OCI-LY3 (cell line): ENCODE results near the gene SHISA4.

Experiments
- H2AFZ ChIP-seq: fragments of 200-600, 300-600 bp; shearing (Covaris generic); 2 replicates; pipeline ENCODE4 v1.6.0; 2014; ENCODE audit warnings: antibody characterized with exemption, low read depth, low read length
- H3K27ac ChIP-seq: fragments of 200-600, 300-600 bp; sonication (generic); 2 replicates; pipeline ENCODE4 v1.5.1; 2014; ENCODE audit warnings: mild to moderate bottlenecking, low read length, moderate library complexity, mixed read lengths
- H3K27me3 ChIP-seq: fragments of 200-600, 300-600 bp; sonication (generic); 2 replicates; pipeline ENCODE4 v1.6.1; 2014; ENCODE audit warnings: low read depth, low read length, mixed read lengths
- H3K36me3 ChIP-seq: fragments of 200-600, 300-600 bp; sonication (generic); replicated peaks from 2 replicates; pipeline ENCODE3; 2014; ENCODE audit warnings: low read depth, low read length, mixed read lengths
- H3K4me1 ChIP-seq: fragments of 300-600, 200-600 bp; sonication (generic); 2 replicates; pipeline ENCODE4 v1.6.1; 2014; ENCODE audit warnings: low read length, mixed read lengths
- H3K4me2 ChIP-seq: fragments of 200-600, 300-600 bp; sonication (generic); 2 replicates; pipeline ENCODE4 v1.6.1; 2014; ENCODE audit warnings: low read length, mixed read lengths
- H3K4me3 ChIP-seq: fragments of 300-600, 200-600 bp; sonication (generic); 2 replicates; pipeline ENCODE4 v1.5.1; 2014; ENCODE audit warnings: antibody characterized with exemption, mild to moderate bottlenecking, low read length, moderate library complexity
- H3K79me2 ChIP-seq: fragments of 300-600, 200-600 bp; shearing (Covaris generic); 2 replicates; pipeline ENCODE4 v1.6.1; 2014; ENCODE audit warnings: mild to moderate bottlenecking, low read length, mixed read lengths
- H3K9ac ChIP-seq: fragments of 300-600, 200-600 bp; shearing (Covaris generic); 2 replicates; pipeline ENCODE4 v1.6.0; 2014; ENCODE audit warnings: mild to moderate bottlenecking, low read length, moderate library complexity
- H3K9me3 ChIP-seq: fragments of 200-600, 300-600 bp; shearing (Covaris generic); 2 replicates; pipeline ENCODE4 v1.6.1; 2014; ENCODE audit warnings: low read length, mixed read lengths; ENCODE audit not compliant: insufficient read depth
- H4K20me1 ChIP-seq: fragments of 200-600, 300-600 bp; sonication (generic); 2 replicates; pipeline ENCODE4 v1.6.1; 2016; ENCODE audit warnings: low read length, mixed read lengths; ENCODE audit not compliant: insufficient read depth
- CTCF ChIP-seq: fragments of 200-600, 300-600 bp; sonication (generic); IDR thresholded peaks from 2 replicates; pipeline ENCODE4 v1.5.1; 2014; ENCODE audit warnings: antibody characterized with exemption, low read length, low read depth
- EZH2phosphoT487 ChIP-seq: fragments of 200-600 bp; shearing (Covaris generic); IDR thresholded peaks from 2 replicates; pipeline ENCODE4 v1.6.1; 2018; ENCODE audit warnings: antibody characterized with exemption, mixed run types, low read depth

The SHISA4 gene

GRCh38 chr1:201907621-201908020, 18.9 kb downstream of the SHISA4 start:
- Histone ChIP-seq H3K4me2 (no peak overlapping the region), H3K4me1 (no peaks in the 10 kb centered on the region), H3K79me2 (no peaks in the 10 kb centered on the region), H3K27me3 (0 out of 2 replicates have a peak, but pooled peaks cover 6% of the 10 kb centered on the region), H3K9ac (no peak overlapping the region), H3K36me3 (no peaks in the 10 kb centered on the region), H4K20me1 (no peaks in the 10 kb centered on the region), H3K9me3 (no peaks in the 10 kb centered on the region), H3K4me3 (no peak overlapping the region), H3K27ac (no peak overlapping the region), H2AFZ (no peak overlapping the region)
- TF ChIP-seq EZH2phosphoT487 (no peak), CTCF (no peak)

- Histone ChIP-seq H3K4me2 (no peak overlapping the region), H3K36me3 (no peaks in the 10 kb centered on the region), H2AFZ (no peak overlapping the region), H3K9ac (no peak overlapping the region), H3K4me1 (peaks cover 5% of the 10 kb centered on the region; the same call in 1 of the 2 replicates), H4K20me1 (no peaks in the 10 kb centered on the region), H3K79me2 (no peaks in the 10 kb centered on the region), H3K9me3 (no peaks in the 10 kb centered on the region), H3K4me3 (no peak overlapping the region), H3K27me3 (peaks cover 10% of the 10 kb centered on the region; the same call in 1 of the 2 replicates), H3K27ac (no peak overlapping the region)
- TF ChIP-seq CTCF (no peak), EZH2phosphoT487 (no peak)
Measured at GRCh38 chr1:201911826-201912571, 23.3 kb downstream of the SHISA4 start.

GRCh38 chr1:201912832-201913231, 24.1 kb downstream of the SHISA4 start:
- Histone ChIP-seq H3K4me3 (no peak overlapping the region), H3K79me2 (no peaks in the 10 kb centered on the region), H2AFZ (no peak overlapping the region), H3K27ac (no peak overlapping the region), H3K4me2 (no peak overlapping the region), H3K36me3 (no peaks in the 10 kb centered on the region), H3K4me1 (peaks cover 5% of the 10 kb centered on the region; the same call in 1 of the 2 replicates), H3K27me3 (peaks cover 16% of the 10 kb centered on the region; the same call in 1 of the 2 replicates), H3K9ac (no peak overlapping the region), H4K20me1 (no peaks in the 10 kb centered on the region), H3K9me3 (no peaks in the 10 kb centered on the region)
- TF ChIP-seq EZH2phosphoT487 (no peak), CTCF (no peak)

GRCh38 chr1:201914456-201915235, 25.9 kb downstream of the SHISA4 start:
- no peaks in the 10 kb centered on the region for H3K9me3 ChIP-seq
- no peak overlapping the region for H3K4me2 ChIP-seq
- TF ChIP-seq EZH2phosphoT487: no peak
- TF ChIP-seq CTCF: no peak
- peaks cover 5% of the 10 kb centered on the region; the same call in 1 of the 2 replicates for H3K4me1 ChIP-seq
- no peak overlapping the region for H2AFZ ChIP-seq
- H3K36me3 ChIP-seq: no peaks in the 10 kb centered on the region
- no peaks in the 10 kb centered on the region for H4K20me1 ChIP-seq
- H3K27ac ChIP-seq: no peak overlapping the region
- no peak overlapping the region for H3K4me3 ChIP-seq
- no peaks in the 10 kb centered on the region for H3K79me2 ChIP-seq
- H3K9ac ChIP-seq: no peak overlapping the region
- H3K27me3 ChIP-seq: peaks cover 11% of the 10 kb centered on the region; the same call in 1 of the 2 replicates
